Measurements from ENCODE around the gene CTDP1.
"Not testable (repeated sequence)": the region's sequence is repeated elsewhere in the genome, so short reads cannot be mapped to it uniquely, and the experiment has no call there.

CTDP1 gene

DNA sequence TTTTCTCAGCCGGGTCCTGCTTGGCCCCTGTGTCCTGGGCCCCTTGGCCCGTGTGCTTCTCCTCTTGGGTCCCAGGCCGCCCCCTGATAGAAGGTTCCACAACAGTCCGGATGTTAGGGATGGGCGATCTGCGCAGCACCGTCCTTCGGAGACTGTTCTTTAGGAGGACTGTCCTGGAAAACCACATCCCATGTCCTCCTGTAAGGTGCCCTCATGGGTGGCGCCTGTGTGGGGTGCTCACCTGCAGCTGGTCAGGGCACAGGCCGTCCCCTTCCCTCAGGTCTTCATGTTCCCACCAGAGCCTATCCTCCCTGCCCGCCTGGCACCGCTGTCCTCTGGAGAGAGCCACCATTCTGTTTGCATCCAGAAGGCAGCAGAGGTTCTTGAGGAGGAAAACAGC is 50.0 kb downstream of the CTDP1 start:
- DNase-seq, result no peak

GRCh38 chr18:79730804-79731203 is 51.2 kb downstream of the CTDP1 start:
- no peak for DNase-seq

DNA sequence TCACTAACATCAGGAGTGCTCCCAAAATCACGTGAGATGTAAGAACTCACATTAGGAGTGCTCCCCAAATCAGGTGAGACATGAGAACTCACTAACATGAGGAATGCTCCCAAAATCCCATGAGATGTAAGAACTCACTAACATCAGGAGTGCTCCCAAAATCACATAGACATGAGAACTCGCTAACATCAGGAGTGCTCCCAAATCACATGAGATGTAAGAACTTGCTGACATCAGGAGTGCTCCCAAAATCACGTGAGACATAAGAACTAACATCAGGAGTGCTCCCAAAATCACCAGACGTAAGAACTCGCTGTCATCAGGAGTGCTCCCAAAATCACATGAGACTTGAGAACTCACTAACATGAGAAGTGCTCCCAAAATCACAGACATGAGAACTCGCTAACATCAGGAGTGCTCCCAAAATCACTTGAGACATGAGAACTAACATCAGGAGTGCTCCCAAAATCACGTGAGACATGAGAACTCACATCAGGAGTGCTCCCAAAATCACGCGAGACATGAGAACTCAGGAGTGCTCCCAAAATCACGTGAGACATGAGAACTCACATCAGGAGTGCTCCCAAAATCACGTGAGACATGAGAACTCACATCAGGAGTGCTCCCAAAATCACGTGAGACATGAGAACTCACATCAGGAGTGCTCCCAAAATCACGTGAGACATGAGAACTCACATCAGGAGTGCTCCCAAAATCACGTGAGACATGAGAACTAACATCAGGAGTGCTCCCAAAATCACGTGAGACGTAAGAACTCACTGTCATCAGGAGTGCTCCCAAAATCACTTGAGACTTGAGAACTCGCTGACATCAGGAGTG is 52.5 kb downstream of the CTDP1 start:
- DNase-seq, result not testable (repeated sequence)

- no peak for DNase-seq
These were observed 53.1 kb downstream of the CTDP1 start for GRCh38 chr18:79732721-79733025.

GRCh38 chr18:79733135-79733701 is 53.6 kb downstream of the CTDP1 start:
- DNase-seq, result no peak

DNA sequence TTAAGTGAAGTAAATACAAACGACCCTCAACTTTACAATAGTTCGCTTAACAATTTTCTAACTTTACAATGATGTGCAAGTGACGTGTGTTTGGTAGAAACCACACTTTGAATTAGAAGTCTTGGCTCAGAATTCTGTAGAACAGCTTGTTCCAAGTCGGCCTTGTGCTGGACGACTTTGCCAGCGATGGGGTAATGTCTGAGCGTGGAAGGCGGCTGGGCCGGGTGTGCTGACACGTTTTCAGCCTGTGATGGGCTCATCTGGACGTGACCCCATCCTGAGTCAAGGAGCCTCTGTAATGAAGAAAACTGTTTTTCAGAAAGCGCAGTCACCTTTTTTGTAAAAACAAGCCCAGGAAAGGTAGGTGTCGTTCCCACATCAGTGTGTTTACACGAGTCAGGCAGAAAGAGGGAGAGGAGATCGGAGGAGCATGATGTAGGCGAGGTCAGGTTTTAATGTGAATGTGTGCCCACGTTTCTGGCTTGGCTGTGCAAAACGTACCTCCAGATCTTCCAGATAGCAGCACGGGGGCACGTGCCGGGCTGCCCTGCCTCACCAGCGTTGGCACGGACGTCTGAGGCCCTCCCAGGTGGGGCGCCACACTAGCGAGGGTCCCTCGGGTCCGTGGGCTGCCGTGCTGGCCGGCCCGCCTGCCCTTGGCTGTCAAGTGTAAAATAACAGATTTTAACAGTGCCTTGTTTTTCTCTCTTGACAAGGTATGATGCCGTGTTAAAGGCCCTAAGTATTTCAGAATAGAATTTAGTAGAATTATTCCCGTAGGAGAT is 54.6 kb downstream of the CTDP1 start:
- no peak for DNase-seq

GRCh38 chr18:79735071-79735980 is 55.7 kb downstream of the CTDP1 start:
- no peak for DNase-seq

GRCh38 chr18:79736230-79736629 is 56.6 kb downstream of the CTDP1 start:
- no peak for DNase-seq

- no peak for DNase-seq
These were observed 57.2 kb downstream of the CTDP1 start for GRCh38 chr18:79736846-79737245.

DNA sequence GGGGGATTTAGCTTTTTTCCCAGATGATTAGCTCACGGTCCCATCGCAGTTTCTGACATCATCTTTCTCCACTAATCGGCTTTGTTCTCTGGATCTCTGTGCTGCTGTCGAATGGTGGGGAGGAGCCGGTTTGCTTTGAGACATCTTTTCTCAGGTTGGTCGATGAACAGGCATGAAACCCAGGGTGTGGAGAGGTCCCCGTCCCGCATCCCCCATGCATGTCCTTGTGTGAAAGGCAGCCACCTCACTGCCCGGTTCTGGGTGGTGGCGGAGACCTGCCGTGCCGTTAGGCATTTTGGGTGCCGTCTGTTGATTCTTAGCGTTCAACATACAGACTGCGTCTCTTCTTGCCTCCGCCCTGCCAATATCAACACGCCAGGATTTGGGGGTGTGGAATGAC is 57.8 kb downstream of the CTDP1 start:
- no peak for DNase-seq

DNA sequence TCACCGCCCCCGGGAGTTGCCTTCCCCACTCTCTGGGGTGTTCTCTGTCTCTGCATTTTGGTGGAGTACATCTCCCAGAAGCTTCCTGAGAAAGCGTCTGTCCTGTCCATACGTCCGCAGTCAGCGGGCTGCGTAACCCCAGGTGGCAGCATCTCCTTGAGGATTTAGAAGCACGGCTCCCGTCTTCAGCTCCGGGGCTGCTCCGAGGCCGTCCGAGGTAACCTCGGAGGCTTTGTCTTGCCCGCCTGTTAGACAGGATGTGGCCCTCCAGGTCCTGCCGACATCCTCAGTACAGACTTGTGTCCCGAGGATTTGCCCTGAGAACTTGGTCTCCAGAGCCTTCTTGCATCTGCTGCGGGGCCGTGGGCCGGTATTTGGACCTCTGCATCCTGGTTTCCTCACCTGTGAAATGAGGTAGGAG is 58.4 kb downstream of the CTDP1 start:
- no peak for DNase-seq

GRCh38 chr18:79738581-79739439 is 59.2 kb downstream of the CTDP1 start:
- DNase-seq, result no peak

- DNase-seq, result no peak
These were observed 59.8 kb downstream of the CTDP1 start for GRCh38 chr18:79739440-79739778.

GRCh38 chr18:79740047-79740446 is 60.4 kb downstream of the CTDP1 start:
- not testable (repeated sequence) for DNase-seq

GRCh38 chr18:79740521-79741361 is 61.1 kb downstream of the CTDP1 start:
- DNase-seq, result no peak

DNA sequence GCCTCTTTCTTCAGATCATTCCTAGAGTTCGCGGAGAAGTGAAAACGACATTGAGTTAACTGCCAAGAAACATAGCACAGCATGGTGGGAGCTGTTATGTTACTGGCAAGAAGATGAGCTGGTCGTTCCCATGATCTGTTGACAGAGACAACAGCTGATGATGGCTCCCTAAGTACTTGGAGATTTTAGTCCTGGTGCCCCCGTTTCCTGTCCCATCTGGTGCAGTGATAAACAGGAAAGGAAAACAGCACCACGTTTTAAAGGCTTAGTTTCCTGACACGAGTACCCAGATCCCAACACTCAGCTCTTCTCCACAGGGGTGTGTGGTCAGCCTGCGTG is 61.7 kb downstream of the CTDP1 start:
- no peak for DNase-seq

DNA sequence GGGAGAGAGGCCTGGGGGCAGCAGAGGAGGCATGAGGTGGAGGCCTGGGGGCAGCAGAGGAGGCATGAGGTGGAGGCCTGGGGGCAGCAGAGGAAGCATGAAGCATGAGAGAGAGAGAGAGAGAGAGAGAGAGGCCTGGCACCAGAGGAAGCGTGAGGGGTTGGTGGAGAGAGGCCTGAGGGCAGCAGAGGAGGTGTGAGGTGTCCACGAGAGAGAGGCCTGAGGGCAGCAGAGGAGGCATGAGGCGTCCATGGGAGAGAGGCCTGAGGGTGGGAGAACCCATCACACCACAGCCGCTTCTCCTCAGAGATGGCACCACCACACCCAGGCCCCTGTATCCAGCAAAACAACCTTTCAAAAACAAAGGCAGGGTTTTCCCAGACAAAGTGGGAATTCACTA is 62.5 kb downstream of the CTDP1 start:
- no peak for DNase-seq

- DNase-seq, result no peak
These were observed 65.0 kb downstream of the CTDP1 start for GRCh38 chr18:79744625-79745024.

DNA sequence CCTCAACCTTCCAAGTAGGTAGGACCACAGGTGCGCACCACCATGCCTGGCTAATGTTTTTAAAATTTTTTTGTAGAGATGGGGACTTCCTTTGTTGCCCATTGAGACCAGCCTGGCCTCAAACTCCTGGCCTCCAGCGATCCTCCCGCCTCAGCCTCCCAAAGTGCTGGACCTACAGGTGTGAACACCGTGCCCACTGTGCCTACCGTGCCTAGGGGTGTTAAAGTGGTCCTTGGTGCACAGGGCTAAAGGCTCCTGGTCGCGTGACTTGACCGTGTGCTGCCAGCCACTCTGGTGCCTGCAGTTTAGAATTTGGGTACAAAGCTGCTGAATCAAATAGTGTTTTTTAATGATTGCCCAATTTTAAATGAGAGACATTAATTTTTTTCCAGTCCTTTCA is 67.1 kb downstream of the CTDP1 start:
- DNase-seq, result no peak

- no peak for DNase-seq
These were observed 67.7 kb downstream of the CTDP1 start for GRCh38 chr18:79747156-79747845.

Measured in CD4-positive, alpha-beta T cell treated with Interleukin-10 for 1 hour (primary cell).